NCI-H69 (cell line): ENCODE data around the gene DSCAM.

Source experiments
- DNase-seq: peaks from one replicate; lab custom pipeline; 2025; lab: John Stamatoyannopoulos, UW

DSCAM gene

GRCh38 chr21:40386294-40386911, 460.6 kb downstream of the DSCAM start:
- peak; percentile 77 for DNase-seq

GRCh38 chr21:40385883-40386282, 461.1 kb downstream of the DSCAM start:
- DNase-seq, result no peak

- no peak for DNase-seq
Measured at GRCh38 chr21:40383951-40384350, 463.0 kb downstream of the DSCAM start.

GRCh38 chr21:40381111-40381510, 465.8 kb downstream of the DSCAM start:
- no peak for DNase-seq

GRCh38 chr21:40379881-40380810, 466.8 kb downstream of the DSCAM start:
- DNase-seq, result no peak

GRCh38 chr21:40377135-40377534, 469.8 kb downstream of the DSCAM start:
- DNase-seq, result no peak

GRCh38 chr21:40373761-40374160, 473.2 kb downstream of the DSCAM start:
- DNase-seq, result no peak

- DNase-seq, result no peak
Measured at GRCh38 chr21:40372506-40372905, 474.5 kb downstream of the DSCAM start.

- DNase-seq, result no peak
Measured at GRCh38 chr21:40371329-40371728, 475.6 kb downstream of the DSCAM start.

GRCh38 chr21:40356644-40357043, 490.3 kb downstream of the DSCAM start:
- DNase-seq, result no peak

GRCh38 chr21:40355076-40355475, 491.9 kb downstream of the DSCAM start:
- peak; percentile 32 for DNase-seq

- DNase-seq, result no peak
Measured at GRCh38 chr21:40351006-40351405, 496.0 kb downstream of the DSCAM start.

GRCh38 chr21:40349591-40349990, 497.4 kb downstream of the DSCAM start:
- DNase-seq, result no peak

- no peak for DNase-seq
Measured at GRCh38 chr21:40345711-40346321, 501.1 kb downstream of the DSCAM start.

- DNase-seq, result peak; percentile 21
Measured at GRCh38 chr21:40340357-40340756, 506.6 kb downstream of the DSCAM start.

GRCh38 chr21:40339050-40339449, 507.9 kb downstream of the DSCAM start:
- DNase-seq, result no peak

GRCh38 chr21:40337981-40338380, 509.0 kb downstream of the DSCAM start:
- no peak for DNase-seq

- peak; percentile 99 for DNase-seq
Measured at GRCh38 chr21:40335704-40336103, 511.3 kb downstream of the DSCAM start.

GRCh38 chr21:40334159-40334558, 512.8 kb downstream of the DSCAM start:
- DNase-seq, result peak; percentile 37

GRCh38 chr21:40333731-40334130, 513.2 kb downstream of the DSCAM start:
- DNase-seq, result peak; percentile 39

- peak; percentile 68 for DNase-seq
Measured at GRCh38 chr21:40331804-40332203, 515.2 kb downstream of the DSCAM start.

GRCh38 chr21:40331172-40331571, 515.8 kb downstream of the DSCAM start:
- peak; percentile 51 for DNase-seq

GRCh38 chr21:40324389-40324788, 522.6 kb downstream of the DSCAM start:
- no peak for DNase-seq
